H1 (cell line): ENCODE measurements around the gene SCAI.

ENCODE experiments used
- CTCF ChIP-seq, 3 experiments: IDR thresholded peaks; 1 replicate in 2 of 3; 2 replicates in 1 of 3; pipeline versions ENCODE4 v1.5.1 to v1.6.1; 2011; ENCODE audit warnings: low read length in 3 of 3, mild to moderate bottlenecking in 3 of 3, inconsistent platforms in 2 of 3, low read depth in 1 of 3, moderate library complexity in 1 of 3; ENCODE audit not compliant: insufficient read depth in 1 of 3; ENCODE audit errors: control extremely low read depth in 1 of 3
- TF ChIP-seq, protein P1 (sequence below): IDR thresholded peaks from 2 replicates; pipeline ENCODE4 v1.6.1; 2011; ENCODE audit warnings: low read length, improper control_type of control experiment

DNA sequence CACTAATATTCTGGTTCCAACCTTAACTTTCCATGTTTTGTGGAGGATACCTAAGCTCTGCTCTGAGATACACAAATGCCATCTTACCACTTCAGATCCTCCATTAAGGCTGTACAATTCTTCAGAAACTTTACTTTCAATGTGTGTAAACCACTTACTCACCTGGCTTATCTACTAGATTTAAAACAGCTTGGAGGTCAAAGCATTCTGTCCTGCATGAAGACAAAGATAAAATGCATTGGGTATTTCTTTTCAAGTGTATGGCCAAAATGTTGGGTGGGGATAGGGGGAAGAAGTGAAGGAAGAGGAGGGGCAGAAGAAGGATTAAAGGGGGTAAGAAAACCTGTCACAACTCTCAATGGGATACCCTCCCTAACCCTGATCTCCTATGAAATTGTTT, 203.4 kb downstream of the SCAI start:
- TF ChIP-seq, protein P1, sequence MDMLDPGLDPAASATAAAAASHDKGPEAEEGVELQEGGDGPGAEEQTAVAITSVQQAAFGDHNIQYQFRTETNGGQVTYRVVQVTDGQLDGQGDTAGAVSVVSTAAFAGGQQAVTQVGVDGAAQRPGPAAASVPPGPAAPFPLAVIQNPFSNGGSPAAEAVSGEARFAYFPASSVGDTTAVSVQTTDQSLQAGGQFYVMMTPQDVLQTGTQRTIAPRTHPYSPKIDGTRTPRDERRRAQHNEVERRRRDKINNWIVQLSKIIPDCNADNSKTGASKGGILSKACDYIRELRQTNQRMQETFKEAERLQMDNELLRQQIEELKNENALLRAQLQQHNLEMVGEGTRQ, result no peak
- no peak for TF ChIP-seq CTCF (IDR thresholded peaks at IDR 0.05; ENCODE audit: control extremely low read depth in 1 of 3, insufficient read depth in 1 of 3, low read depth in 1 of 3, low read length in 3 of 3)
